Small intestine (tissue), 7 donors: ENCODE data around the gene HAP1. TPM values are rescaled to one million over a fixed set of nuclear protein-coding genes. Genes with fewer than 3 reads are reported as not detected.

Experiments
- DNase-seq, 2 donors: peaks; one replicate each; pipeline versions ENCODE4 v3.0.0 to v3.0.0-alpha.2; 2013
- FAIRE-seq: peaks from 2 replicates; lab custom pipeline; 2012; peaks lifted over from hg19 to GRCh38; lab: Jason Lieb, UNC
- H3K27ac ChIP-seq, 3 donors: one replicate each; pipeline ENCODE4 v1.5.1; 2013; ENCODE audit warnings: low read length in 2 of 3, mild to moderate bottlenecking in 2 of 3, control low read depth in 1 of 3, inconsistent platforms in 1 of 3, low read depth in 1 of 3, moderate library complexity in 1 of 3
- H3K27me3 ChIP-seq, 3 donors: one replicate each; pipeline ENCODE4 v1.6.1; 2013; ENCODE audit warnings: low read length in 3 of 3, inconsistent platforms in 1 of 3; ENCODE audit not compliant: control insufficient read depth in 3 of 3, insufficient read depth in 3 of 3
- H3K36me3 ChIP-seq, 3 donors: one replicate each; pipeline ENCODE4 v1.6.1; 2013; ENCODE audit warnings: low read length in 3 of 3, inconsistent platforms in 1 of 3, low read depth in 1 of 3, mild to moderate bottlenecking in 1 of 3, moderate library complexity in 1 of 3; ENCODE audit not compliant: control insufficient read depth in 3 of 3, insufficient read depth in 2 of 3
- H3K4me1 ChIP-seq, 3 donors: one replicate each; pipeline ENCODE4 v1.6.1; 2013; ENCODE audit warnings: low read length in 2 of 3, inconsistent platforms in 1 of 3, low read depth in 1 of 3, mild to moderate bottlenecking in 1 of 3, moderate library complexity in 1 of 3; ENCODE audit not compliant: control insufficient read depth in 3 of 3, insufficient read depth in 2 of 3
- H3K4me3 ChIP-seq, 3 donors: one replicate each; pipeline ENCODE4 v1.5.1; 2013; ENCODE audit warnings: low read length in 3 of 3, control low read depth in 1 of 3, inconsistent platforms in 1 of 3, low read depth in 1 of 3, mild to moderate bottlenecking in 1 of 3, moderate library complexity in 1 of 3
- H3K9me3 ChIP-seq, 2 donors: one replicate each; pipeline ENCODE4 v1.6.1; 2013; ENCODE audit warnings: low read depth in 1 of 2, low read length in 1 of 2; ENCODE audit not compliant: control insufficient read depth in 2 of 2, insufficient read depth in 1 of 2
- WGBS, 3 donors: extraction: QIAGEN DNeasy Blood & Tissue Kit; methylation state at CpG; one replicate each; pipeline ENCODE4 v1.1.7; 2013; 5-methylcytosine and 5-hydroxymethylcytosine counted together
- polyA plus RNA-seq, 4 donors: library from polyadenylated mRNA; stranded (reverse) in 3 of 4; unstranded in 1 of 4; fragments of 200-250 nt in 3 of 4; fragments of 120-200 nt in 1 of 4; gene quantifications; one replicate each; pipeline versions ENCODE4 v1.2.1 to v1.2.3, GENCODE V29; 2013
- donor health status: healthy with polysubstance abuse.
- donor health status: control.
- donor health status: control.
- donor health status: Bipolar disorder and iron deficiency.
- donor health status: healthy.

The HAP1 gene
- polyA plus RNA-seq, 4 donors = 0.21 to 0.40 (median 0.25) TPM

- H3K27ac ChIP-seq = no peak overlapping the region
- H3K27me3 ChIP-seq = peaks cover 0 to 47% (median 2%) of the 10 kb centered on the region in 3 donors
- WGBS, 3 donors = 29 to 31% (median 30%) methylated on average over 10 of the region's 10 CpGs
- no peak overlapping the region for H3K4me3 ChIP-seq
- FAIRE-seq (no peak), DNase-seq (peak; percentile 79 to 88)
- no peaks in the 10 kb centered on the region for H3K36me3 ChIP-seq
- H3K9me3 ChIP-seq = no peaks in the 10 kb centered on the region
- H3K4me1 ChIP-seq = peaks cover 0 to 18% (median 0%) of the 10 kb centered on the region in 3 donors
These were observed 3.8 kb upstream of the HAP1 start for GRCh38 chr17:41738077-41738800.

DNA sequence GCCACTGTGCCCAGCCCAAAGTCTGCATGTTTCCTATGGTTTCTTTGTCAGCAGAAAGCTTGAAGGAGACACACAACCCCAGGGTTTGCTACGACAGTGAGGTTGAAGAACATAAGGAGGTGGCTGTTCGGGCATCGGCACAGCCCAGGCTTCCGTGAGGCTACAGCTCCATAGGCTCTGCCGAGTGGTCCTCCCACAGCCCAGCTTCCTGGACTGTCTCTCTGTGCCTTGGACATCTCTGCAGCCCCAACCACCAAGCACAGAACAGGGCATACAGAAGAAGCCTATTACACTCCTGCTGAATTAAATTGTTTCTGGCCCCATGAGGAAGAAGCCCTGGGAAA, 3.2 kb upstream of the HAP1 start:
- peaks cover 2 to 52% (median 2%) of the 10 kb centered on the region in 3 donors for H3K27me3 ChIP-seq
- no peak overlapping the region for H3K27ac ChIP-seq
- FAIRE-seq (no peak), DNase-seq (no peak)
- H3K36me3 ChIP-seq = no peaks in the 10 kb centered on the region
- 36 to 44% (median 41%) methylated on average over 5 of the region's 5 CpGs for WGBS, 3 donors
- peaks cover 0 to 18% (median 0%) of the 10 kb centered on the region in 3 donors for H3K4me1 ChIP-seq
- H3K9me3 ChIP-seq = no peaks in the 10 kb centered on the region
- no peak overlapping the region for H3K4me3 ChIP-seq

DNA sequence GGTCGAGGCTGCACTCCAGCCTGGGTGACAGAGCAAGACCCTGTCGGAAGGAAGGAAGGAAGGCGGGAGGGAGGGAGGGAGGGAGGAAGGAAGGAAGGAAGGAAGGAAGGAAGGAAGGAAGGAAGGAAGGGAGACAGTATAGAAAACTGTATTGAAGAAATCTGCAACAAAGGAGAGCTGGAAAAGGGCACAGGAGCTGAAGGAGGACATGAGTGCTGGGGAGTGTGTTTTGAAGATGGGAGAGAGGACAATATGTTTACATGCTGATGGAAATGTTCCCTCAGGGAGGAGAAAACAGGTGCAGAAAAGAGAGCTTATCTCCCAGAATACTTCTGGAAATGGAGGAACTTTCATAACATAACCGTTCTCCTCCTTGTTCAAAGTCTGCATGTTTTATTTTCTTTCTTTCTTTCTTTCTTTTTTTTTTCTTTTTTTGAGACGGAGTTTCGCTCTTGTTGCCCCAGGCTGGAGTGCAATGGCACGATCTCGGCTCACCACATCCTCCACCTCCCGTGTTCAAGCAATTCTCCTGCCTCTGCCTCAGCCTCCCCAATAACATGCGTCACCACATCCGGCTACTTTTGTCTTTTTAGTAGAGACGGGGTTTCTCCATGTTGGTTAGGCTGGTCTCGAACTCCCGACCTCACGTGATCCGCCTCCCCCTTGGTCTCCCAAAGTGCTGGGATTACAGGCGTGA, 2.7 kb upstream of the HAP1 start:
- Histone ChIP-seq H3K27ac (no peak overlapping the region), H3K9me3 (no peaks in the 10 kb centered on the region), H3K4me1 (peaks cover 0 to 18% (median 0%) of the 10 kb centered on the region in 3 donors), H3K27me3 (peaks cover 2 to 57% (median 6%) of the 10 kb centered on the region in 3 donors), H3K4me3 (no peak overlapping the region), H3K36me3 (no peaks in the 10 kb centered on the region)
- 63 to 72% (median 65%) methylated on average over 17 of the region's 17 CpGs for WGBS, 3 donors
- DNase-seq (no peak), FAIRE-seq (no peak)

DNA sequence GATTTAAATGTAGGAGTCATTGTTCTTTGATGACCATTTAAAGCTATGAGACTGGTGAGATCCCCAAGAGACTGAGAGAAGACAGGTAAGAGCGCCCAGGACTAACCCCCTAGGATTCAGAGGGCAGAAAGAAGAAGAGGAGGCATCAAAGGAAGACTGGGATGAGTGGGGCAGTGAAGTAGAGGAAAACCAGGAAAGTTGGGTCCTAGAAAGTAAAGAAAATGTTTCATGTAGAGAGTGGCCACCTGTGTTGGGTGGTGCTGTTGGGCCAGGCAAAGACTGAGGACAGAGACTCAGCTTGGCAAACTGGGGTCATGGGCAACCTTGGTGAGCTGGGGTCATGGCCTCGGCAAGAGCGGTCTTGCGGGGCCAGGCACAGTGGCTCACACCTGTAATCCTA, 1.3 kb upstream of the HAP1 start:
- Histone ChIP-seq H3K4me1 (peaks cover 0 to 18% (median 0%) of the 10 kb centered on the region in 3 donors), H3K27me3 (peaks cover 2 to 70% (median 7%) of the 10 kb centered on the region in 3 donors), H3K9me3 (no peaks in the 10 kb centered on the region), H3K36me3 (no peaks in the 10 kb centered on the region), H3K4me3 (no peak overlapping the region), H3K27ac (no peak overlapping the region)
- no peak for DNase-seq
- FAIRE-seq = no peak
- WGBS, 3 donors = 84 to 90% (median 84%) methylated on average over 4 of the region's 4 CpGs

- DNase-seq (no peak), FAIRE-seq (no peak)
- Histone ChIP-seq H3K27ac (no peak overlapping the region), H3K4me1 (peaks cover 0 to 18% (median 0%) of the 10 kb centered on the region in 3 donors), H3K36me3 (no peaks in the 10 kb centered on the region), H3K9me3 (no peaks in the 10 kb centered on the region), H3K27me3 (peaks cover 2 to 78% (median 9%) of the 10 kb centered on the region in 3 donors), H3K4me3 (peak overlapping the region in 2 of 3 donors; percentile 28 to 39)
- 4 to 6% (median 4%) methylated on average over 23 of the region's 23 CpGs for WGBS, 3 donors
These were observed 488 bp upstream of the HAP1 start for GRCh38 chr17:41734949-41735313.

DNA sequence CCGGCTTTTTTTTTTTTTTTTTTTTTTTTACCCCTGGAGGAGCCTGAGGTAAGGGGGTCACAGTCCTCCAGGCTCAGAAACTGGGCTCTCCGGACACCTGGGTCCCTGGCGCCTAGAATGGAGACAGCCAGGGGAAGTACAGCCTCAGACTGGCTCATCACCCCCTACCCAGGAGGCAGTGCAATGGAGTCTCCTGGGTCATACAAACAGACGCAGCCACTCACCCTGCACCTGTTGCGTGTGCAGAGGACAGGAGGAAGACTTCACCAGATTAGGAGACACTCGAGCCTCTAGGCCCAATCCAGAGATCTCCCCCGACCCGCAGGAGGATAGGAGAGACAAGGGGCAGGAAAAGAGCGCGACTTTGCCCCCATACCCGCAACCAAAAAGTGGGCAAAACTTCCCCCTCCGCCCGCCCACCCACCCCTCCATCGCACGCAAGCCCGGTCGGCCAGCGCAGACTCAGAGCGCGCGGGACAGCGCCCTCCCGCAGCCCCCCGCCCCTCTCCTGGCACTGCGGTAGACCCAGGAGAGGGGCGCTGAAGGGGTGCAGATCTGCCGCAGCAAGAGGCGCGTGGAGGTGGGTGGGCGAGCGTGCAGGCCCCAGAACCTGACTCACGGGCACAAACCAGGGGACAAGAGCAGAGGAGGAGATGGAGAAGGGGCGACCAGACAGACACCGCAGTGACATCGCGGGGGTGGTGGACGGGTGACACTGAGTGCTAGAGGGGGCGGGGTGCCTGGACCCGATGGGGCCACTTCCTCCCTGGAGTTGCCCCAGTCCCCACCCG, 900 bp downstream of the HAP1 start:
- H3K4me3 ChIP-seq = peak overlapping the region in 2 of 3 donors; percentile 28 to 39
- no peak for FAIRE-seq
- WGBS, 3 donors = 7 to 16% (median 14%) methylated on average over 20 to 40 of the region's 40 CpGs
- peaks cover 0 to 18% (median 0%) of the 10 kb centered on the region in 3 donors for H3K4me1 ChIP-seq
- peaks cover 2 to 78% (median 9%) of the 10 kb centered on the region in 3 donors for H3K27me3 ChIP-seq
- no peak overlapping the region for H3K27ac ChIP-seq
- H3K36me3 ChIP-seq = no peaks in the 10 kb centered on the region
- DNase-seq = peak in 1 of 2 donors; percentile 32
- no peaks in the 10 kb centered on the region for H3K9me3 ChIP-seq

DNA sequence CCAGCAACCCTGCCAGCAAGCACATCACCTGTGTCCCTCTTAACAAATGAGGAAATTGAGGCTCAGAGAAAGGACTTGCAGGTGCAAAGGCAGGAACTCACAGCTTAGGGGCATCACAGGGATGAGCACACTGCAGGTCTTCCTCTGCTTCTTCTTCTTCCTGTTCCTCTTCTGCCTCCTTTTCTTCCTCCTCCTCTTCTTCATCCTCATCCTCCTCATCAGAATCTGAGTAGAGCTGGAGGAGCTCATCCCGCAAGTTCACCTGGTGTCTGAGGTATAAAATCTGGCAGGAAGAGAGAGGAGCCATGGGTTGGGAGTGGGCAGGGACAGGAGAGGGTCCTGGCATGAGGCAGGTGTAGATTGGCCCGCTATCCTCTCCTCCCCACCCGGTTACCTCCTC, 2.6 kb downstream of the HAP1 start:
- H3K27ac ChIP-seq = no peak overlapping the region
- H3K36me3 ChIP-seq = no peaks in the 10 kb centered on the region
- no peak overlapping the region for H3K4me3 ChIP-seq
- H3K27me3 ChIP-seq = peaks cover 2 to 67% (median 9%) of the 10 kb centered on the region in 3 donors
- H3K9me3 ChIP-seq = no peaks in the 10 kb centered on the region
- 40 to 53% (median 47%) methylated on average over 3 of the region's 3 CpGs for WGBS, 3 donors
- peaks cover 0 to 14% (median 0%) of the 10 kb centered on the region in 3 donors for H3K4me1 ChIP-seq
- no peak for FAIRE-seq
- no peak for DNase-seq

- Histone ChIP-seq H3K9me3 (no peaks in the 10 kb centered on the region), H3K27me3 (peaks cover 2 to 53% (median 9%) of the 10 kb centered on the region in 3 donors), H3K27ac (no peak overlapping the region), H3K4me1 (peaks cover 0 to 14% (median 0%) of the 10 kb centered on the region in 3 donors), H3K4me3 (no peak overlapping the region), H3K36me3 (no peaks in the 10 kb centered on the region)
- FAIRE-seq (no peak), DNase-seq (no peak)
- 27 to 38% (median 28%) methylated on average over 4 of the region's 4 CpGs for WGBS, 3 donors
These were observed 4.0 kb downstream of the HAP1 start for GRCh38 chr17:41730479-41730878.
